Activated effector memory CD4-positive, alpha-beta T cell treated with anti-CD3 and anti-CD28 coated beads, Interleukin-2, amount 50 U/mL, for 16 hours (primary cell): Measurements from ENCODE around the gene LIPG.
"Not testable (repeated sequence)": the region's sequence is repeated elsewhere in the genome, so short reads cannot be mapped to it uniquely, and the experiment has no call there.

ENCODE experiments used
- DNase-seq: peaks from one replicate; pipeline ENCODE4 v3.0.0-alpha.2; 2020

LIPG gene

GRCh38 chr18:49561289-49562193, at the start of gene LIPG:
Gene LIPG (plus strand): TSS chr18:49562057. CDS start chr18:49562309, 252 bp downstream.
- DNase-seq, result peak; percentile 72

- DNase-seq, result peak; percentile 27
These were observed 49.0 kb upstream of the LIPG start for GRCh38 chr18:49512876-49513275.

GRCh38 chr18:49514577-49514976, 47.3 kb upstream of the LIPG start:
- DNase-seq, result peak; percentile 48

- DNase-seq, result not testable (repeated sequence)
These were observed 46.9 kb upstream of the LIPG start for GRCh38 chr18:49515003-49515402.

GRCh38 chr18:49515516-49515915, 46.3 kb upstream of the LIPG start:
- peak; percentile 38 for DNase-seq

GRCh38 chr18:49517483-49517882, 44.4 kb upstream of the LIPG start:
- peak; percentile 3 for DNase-seq

GRCh38 chr18:49519101-49519971, 42.5 kb upstream of the LIPG start:
- DNase-seq, result no peak

GRCh38 chr18:49520661-49521145, 41.2 kb upstream of the LIPG start:
- DNase-seq, result peak; percentile 2

GRCh38 chr18:49521216-49521835, 40.5 kb upstream of the LIPG start:
- DNase-seq, result peak; percentile 27

GRCh38 chr18:49523580-49524093, 38.2 kb upstream of the LIPG start:
- peak; percentile 6 for DNase-seq

GRCh38 chr18:49524349-49524748, 37.5 kb upstream of the LIPG start:
- DNase-seq, result peak; percentile 14

GRCh38 chr18:49524951-49525350, 36.9 kb upstream of the LIPG start:
- no peak for DNase-seq

GRCh38 chr18:49525981-49526380, 35.9 kb upstream of the LIPG start:
- DNase-seq, result no peak

GRCh38 chr18:49527631-49528327, 34.1 kb upstream of the LIPG start:
- DNase-seq, result no peak

- DNase-seq, result no peak
These were observed 32.3 kb upstream of the LIPG start for GRCh38 chr18:49529596-49529995.

- DNase-seq, result no peak
These were observed 30.1 kb upstream of the LIPG start for GRCh38 chr18:49531678-49532153.

- no peak for DNase-seq
These were observed 26.8 kb upstream of the LIPG start for GRCh38 chr18:49534846-49535601.

GRCh38 chr18:49537232-49537896, 24.5 kb upstream of the LIPG start:
- no peak for DNase-seq

- DNase-seq, result no peak
These were observed 17.5 kb upstream of the LIPG start for GRCh38 chr18:49544362-49544761.

- DNase-seq, result no peak
These were observed 15.6 kb upstream of the LIPG start for GRCh38 chr18:49546278-49546677.
